Activated CD4-positive, alpha-beta T cell treated with anti-CD3 and anti-CD28 coated beads, Interleukin-2, amount 50 U/mL, for 16 hours (primary cell): ENCODE measurements around the gene MCUR1.
"Not testable (repeated sequence)": the region's sequence is repeated elsewhere in the genome, so short reads cannot be mapped to it uniquely, and the experiment has no call there.

Source experiments
- DNase-seq: peaks from one replicate; pipeline ENCODE4 v3.0.0-alpha.2; 2020

The MCUR1 gene

DNA sequence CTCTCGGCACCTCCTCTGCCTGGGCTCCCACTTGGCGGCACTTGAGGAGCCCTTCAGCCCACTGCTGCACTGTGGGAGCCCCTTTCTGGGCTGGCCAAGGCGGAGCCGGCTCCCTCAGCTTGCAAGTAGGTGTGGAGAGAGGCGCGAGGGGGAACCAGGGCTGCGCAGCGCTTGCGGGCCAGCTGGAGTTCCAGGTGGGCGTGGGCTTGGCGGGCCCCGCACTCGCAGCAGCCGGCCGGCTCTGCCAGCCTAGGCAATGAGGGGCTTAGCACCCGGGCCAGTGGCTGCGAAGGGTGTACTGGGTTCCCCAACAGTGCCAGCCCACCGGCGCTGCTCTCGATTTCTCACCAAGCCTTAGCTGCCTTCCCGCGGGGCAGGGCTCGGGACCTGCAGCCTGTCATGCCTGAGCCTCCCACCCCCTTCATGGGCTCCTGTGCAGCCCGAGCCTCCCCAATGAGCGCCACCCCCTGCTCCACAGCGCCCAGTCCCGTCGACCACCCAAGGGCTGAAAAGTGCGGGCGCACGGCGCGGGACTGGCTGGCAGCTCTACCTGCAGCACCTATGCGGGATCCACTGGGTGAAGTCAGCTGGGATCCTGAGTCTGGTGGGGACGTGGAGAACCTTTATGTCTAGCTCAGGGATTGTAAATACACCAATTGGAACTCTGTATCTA lies 41.9 kb downstream of the MCUR1 start:
- not testable (repeated sequence) for DNase-seq

DNA sequence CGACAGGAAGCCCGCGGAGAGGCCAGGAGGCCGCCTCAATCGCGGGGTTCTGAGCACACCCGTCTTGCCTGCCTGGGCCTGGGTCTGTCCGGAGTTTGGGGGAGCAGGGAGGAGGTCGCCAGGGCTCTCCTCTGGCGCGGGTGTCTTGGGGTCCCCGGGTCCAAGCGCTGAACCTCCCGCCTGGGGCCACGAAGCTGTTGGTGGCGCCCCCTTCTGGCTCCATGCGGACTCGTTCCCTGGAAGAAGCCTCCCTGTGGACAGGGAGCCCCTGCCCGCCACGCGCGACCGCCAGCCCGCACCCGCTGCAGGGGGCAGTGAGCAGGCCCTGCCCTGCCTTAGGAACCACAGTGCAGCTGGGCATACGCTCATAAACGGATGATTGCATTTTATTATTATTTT lies 44.7 kb downstream of the MCUR1 start:
- no peak for DNase-seq

DNA sequence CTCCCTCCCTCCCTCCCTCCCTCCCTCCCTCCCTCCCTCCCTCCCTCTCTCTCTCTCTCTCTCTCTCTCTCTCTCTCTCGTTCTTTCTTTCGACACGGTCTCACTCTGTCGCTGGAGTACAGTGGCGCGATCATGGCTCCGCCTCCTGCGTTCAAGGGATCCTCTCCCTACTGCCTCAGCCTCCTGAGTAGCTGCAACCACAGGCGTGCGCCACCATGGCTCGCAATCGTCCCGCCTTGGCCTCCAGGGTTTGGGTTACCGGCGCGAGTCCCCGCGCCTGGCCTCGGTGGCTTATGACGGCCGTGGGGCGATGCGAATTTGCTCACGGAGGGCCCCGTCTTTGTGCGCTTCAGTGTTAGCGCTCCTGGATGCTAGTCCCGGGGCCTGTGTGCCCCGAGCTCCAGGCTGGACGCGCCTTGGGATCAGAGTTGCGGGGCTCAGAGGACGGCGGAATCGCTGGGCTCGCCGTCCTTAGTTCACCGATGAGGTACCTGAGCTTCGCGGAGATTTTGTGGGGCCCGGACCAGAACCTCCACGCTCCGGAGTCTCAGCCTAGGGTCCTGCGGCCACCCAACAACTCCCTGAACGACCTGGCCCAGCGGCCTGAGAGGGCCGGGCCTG lies 45.2 kb downstream of the MCUR1 start:
- no peak for DNase-seq

DNA sequence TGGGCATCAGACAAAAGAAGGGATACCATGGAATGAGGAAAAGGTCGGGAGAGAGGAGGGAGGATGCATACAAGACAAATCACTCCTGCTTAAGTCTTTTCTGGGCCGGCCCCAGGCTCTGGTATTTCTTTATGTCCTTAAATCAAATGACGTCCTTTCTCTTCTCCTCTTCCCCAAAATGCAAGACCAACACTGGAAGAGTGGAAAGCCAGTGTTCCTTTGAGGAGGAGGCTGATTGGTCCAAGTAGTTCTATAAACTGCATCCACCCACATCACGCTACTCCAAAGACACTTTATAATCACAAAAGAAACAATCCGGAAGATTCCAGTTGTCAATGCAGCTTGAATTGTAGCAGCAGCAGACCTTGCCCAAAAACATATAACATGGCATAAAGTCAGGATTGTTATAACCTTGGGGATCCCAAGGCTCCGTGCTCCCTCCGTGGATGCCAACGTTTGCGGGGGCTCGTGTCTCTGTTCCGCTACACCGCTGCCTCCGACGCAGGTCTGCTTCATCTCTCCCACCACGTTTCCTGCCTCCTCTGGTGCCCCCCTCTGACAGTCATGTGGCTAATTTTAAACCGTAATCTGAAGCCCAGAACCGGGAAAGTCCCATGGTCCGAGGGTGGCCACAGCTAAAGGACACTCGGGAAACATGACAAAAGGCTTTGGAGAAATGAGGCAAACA lies 47.1 kb downstream of the MCUR1 start:
- no peak for DNase-seq

DNA sequence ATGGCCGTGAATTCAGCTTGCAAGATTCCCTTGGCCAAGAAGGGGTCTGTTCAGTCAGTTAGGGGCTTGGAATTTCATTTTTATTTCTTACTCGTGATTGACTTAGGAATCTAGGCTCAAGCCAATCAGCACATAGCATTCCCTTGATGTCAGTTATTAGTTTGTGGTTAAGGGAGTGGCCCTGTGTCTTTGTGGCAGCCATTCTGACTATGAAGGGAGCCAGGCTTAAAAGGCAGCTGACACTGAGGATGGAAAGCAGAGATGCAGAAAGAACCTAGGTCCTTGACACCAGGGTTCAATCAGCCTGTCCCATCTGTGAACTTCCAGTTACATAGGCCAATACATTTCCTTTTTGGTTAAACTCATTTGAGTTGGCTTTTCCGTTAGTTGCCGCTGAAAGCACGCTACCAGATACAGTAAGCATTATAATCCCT lies 48.1 kb downstream of the MCUR1 start:
- DNase-seq = no peak

DNA sequence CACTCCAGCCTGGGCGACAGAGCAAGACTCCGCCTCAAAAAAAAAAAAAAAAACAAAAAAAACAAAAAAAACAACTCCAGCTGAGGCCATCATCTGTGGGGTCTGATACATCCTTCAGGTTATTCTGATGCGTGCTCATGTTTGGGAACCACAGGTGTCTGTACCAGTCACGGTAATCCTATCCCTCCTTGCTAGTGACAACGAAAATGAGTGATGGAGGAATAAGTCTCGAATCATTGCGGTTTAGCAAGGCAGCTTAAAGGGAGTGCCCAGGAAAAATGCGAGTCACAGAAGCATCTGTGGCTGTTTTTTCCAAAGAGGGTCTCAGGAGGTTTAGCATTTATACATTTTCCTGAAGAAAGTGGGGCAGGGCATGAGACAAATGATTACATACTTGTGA lies 48.8 kb downstream of the MCUR1 start:
- no peak for DNase-seq

DNA sequence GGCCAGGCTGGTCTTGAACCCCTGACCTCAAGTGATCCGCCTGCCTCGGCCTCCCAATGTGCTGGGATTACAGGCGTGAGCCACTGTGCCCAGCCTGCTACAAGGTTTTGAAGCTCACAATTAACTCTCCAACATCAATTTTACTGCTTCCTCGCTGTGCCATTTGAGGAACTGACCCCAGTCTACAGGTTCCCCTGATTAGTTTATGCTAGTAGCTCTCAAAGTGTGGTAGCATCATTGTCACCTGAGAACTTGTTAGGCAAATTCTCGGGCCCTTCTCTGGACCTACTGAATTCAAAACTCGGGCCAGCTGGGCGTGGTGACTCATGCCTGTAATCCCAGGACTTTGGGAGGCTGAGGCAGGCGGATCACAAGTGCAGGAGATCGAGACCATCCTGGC lies 49.4 kb downstream of the MCUR1 start:
- DNase-seq = no peak

DNA sequence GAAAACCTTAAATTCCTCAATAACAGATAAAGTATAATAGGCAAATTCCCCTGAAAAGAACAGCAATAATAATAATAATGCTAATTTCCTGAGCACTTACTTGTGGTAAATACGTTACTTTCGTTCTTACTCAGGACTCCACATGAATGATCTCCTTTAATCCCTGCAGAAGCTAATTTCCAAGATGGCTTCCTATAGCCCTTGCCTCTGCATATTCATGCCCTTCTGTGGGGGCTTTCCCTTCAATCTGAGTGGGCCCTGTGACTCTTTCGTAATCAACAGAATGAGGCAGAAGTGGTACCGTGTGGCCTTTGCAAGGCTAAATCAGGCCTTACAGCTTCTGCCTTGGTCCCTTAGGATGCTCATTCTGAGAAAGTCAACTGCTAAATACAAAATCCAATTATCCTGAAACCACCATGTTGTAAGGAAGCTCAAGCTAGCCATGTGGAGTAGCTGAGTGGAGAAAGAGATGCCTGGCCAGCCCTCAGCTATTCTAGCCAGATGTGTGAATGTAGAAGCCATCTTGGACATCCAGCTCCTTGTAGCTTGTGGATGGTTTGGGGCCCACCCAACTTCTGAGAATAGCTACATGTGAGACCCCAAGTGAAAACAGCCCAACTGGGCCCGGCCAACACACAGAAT lies 50.5 kb downstream of the MCUR1 start:
- peak; percentile 75 for DNase-seq

DNA sequence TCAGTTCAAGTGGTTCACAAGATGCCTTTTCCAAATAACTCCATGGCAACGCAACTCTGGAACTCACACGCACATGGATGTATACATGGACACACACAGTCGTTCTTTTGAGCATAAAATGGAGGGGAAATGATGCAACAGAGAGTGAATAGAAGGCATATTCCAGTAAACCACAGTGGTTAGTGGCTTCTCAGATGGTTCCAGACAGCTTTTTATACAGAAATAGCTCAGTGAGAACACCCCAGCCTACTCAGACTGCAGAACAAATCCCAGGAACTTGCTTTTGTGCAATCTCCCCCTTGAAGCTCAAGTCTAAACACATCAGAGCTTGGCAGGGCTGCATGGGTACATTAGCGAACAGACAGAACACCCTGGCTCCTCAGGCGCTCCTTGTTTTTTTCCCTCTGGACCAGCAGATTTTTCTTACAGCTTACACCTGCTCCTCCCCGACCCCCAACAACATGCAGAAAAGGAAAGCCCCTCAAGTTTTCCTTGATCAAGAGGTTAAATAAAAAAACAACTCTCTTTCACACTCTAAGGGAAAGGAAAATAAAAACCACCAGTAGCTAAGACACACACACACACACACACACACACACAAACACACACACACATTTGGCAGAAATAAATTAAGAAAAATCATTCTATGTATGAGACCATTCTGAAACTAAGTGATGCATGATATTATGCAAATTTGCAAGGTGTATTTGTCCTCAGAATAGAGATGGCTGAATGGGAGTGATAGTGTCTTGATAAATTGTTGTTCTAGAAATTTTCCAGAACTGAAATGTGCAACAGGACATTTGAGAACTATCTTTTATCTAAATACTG lies 51.5 kb downstream of the MCUR1 start:
- peak; percentile 89 for DNase-seq

DNA sequence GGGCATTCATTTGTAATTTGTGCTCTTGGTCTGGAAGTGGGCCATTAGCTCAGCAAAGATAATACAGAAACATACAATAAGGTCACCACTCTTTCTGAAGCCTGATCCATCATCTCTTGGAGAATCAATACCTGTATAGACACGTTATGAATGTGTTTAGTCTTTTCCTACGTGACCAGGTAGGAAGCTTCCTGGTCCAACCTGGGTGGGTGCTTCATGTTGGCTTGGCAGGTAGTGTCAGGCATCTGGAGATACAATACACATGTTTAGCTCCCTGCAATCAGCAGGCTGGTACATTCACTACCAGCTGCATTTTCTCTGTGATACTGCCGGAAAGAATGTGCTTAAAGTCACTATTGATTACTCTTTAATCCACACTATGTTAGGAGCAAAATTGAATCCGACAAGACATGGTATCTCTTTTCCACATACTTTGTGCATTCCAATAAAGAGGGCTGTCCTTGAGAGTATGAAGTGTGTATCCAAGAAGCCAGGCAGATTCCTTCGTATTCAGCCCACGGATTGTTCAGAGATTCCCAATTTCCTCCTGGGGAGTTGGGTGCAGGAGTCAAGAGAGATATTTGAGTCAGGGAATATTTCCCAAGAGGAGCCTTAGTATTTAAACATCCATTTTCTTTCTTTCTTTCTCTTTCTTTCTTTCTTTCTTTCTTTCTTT lies 52.9 kb downstream of the MCUR1 start:
- DNase-seq = no peak

DNA sequence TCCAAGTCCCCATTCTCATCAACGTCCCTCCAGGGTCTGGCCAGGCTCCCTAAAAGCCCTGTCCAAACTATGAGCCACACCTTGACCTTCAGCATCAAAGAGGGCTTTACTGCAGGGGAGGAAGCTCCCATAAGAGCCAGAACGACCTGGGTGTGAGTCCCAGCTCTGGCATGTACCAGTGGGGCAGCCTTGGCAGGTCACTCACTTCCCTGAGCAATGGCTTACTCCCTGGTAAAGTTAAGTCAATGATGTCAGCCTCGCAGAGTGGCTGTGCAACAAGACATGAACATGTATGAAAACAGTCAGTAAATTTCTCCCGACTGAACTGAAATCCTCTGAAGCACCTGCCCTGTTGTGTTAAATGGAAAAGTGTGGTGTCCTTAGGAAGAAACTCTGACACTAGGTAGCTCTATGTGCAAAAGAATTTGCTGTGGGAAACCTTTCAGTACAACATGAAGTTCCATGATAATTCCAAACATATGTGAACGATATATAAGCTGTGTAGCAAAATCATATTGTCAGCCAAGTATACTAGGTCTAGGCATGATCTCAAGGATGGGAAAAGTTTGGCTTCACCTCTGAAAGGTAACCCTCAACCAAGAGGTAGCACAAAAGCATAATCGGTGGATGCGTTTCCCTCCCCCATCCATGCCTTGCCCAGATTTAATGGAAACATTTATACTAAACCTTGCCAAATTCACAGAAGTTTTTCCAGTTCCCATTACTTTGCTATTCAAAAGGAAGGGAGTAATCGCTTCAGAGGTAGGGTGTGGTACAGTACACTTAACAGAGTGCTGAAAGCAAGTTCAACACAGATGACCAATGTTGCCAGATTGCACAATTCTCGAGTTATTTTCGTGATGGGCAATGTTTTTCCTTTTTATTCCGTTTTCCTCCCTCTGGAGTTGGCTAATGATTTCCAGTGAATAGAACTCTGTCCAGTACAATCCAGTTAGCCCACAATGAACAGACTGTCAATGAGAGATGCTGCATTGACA lies 53.8 kb downstream of the MCUR1 start:
- no peak for DNase-seq

DNA sequence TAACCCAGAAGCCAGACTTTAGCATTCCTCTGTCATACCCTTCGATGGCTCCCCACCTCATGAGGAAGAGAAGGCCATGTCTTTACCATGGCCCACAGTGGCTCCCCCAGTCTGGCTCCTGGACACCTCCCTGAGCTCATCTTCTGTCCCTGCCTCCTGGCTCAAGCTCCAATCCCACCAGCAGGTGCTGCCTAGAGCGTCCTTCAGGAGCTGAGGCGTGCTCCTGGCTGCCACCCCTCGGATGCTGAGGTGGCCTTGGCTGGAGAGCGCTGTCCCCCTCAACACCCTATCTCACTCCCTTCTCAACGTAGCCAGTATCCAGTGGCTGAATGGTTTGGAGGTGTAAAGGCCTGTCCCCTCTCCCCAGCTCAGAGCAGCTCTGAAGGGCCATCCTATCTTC lies 55.3 kb downstream of the MCUR1 start:
- DNase-seq = no peak

DNA sequence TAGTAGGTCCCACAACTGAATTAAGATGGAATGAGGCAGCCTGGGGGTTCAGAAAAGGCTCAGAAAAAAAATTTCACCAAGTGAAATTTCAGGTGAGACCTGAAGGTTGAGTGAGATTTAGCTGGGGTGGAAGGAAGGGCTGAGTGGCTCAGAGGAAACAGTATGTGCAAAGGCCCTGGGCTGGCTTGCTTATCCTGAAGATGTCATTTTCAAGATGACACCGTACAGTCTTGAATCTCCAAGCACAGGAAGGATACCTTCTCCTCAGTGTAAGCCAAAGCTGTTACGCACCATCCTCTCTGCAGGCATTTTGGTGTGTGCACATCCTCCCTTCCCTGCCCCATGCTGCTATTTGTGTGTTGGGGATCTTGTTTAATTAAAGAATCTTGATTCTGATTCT lies 59.7 kb downstream of the MCUR1 start:
- no peak for DNase-seq

DNA sequence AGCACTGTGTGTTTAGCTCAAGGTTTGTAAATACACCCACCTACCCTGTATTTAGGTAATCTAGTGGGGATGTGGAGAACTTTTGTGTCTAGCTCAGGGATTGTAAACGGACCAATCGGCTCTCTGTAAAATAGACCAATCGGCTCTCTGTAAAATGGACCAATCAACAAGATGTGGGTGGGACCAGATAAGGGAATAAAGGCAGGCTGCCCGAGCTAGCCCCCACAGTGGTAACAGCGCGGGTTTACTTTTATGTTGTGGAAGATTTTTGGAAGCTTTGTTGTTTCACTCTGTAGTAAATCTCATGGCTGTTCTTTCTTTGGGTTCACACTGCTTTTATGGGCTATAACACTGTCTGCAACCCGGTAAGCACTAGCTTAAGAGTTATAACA lies 70.6 kb downstream of the MCUR1 start:
- DNase-seq = no peak

DNA sequence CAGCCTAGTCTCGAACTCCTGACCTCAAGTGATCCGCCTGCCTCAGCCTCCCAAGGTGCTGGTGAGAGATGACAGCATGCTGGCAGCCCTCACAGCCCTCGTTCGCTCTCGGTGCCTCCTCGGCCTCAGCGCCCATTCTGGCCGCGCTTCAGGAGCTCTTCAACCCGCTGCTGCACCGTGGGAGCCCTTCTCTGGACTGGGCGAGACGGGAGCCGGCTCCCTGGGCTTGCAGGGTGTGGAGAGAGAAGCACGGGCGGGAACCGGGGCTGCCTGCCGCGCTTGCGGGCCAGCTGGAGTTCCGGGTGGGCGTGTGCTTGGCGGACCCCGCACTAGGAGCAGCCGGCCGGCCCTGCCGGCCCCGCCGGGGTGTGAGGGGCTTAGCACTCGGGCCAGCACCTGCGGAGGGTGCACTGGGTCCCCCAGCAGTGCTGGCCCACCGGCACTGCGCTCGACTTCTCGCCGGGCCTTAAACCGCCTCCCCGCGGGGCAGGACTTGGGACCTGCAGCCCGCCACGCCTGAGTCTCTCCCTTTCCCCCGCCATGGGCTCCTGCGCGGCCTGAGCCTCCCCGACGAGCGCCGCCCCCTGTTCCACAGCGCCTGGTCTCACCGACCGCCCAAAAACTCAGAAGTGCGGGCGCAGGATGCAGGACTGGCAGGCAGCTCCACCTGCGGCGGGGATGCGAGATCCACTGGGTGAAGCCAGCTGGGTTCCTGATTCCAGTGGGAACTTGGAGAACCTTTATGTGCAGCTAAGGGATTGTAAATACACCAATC lies 71.2 kb downstream of the MCUR1 start:
- no peak for DNase-seq

DNA sequence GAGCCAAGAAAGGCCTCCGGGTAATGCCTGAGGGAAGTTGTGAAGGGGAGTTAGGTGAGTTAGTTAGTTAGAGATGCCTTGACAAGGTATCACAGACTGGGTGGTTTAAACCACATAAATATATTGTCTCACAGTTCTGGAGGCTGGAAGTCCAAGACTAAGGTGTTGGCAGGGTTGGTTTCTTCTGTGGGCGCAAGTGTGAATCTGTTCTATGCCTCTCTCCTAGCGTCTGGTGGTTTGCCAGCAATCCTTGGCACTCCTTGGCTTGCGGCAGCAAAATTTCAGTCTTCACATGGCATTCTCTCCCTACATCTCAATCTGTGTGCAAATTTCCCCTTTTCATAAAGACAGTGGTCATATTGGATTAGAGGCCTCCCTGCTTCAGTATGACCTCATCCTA lies 73.0 kb downstream of the MCUR1 start:
- no peak for DNase-seq
